ENCODE measurements around the gene DNAJC15. TPM values are rescaled to one million over a fixed set of nuclear protein-coding genes. Genes with fewer than 3 reads are reported as not detected.

The DNAJC15 gene
- total and polyA plus RNA-seq, 11 donors, result 12.8 to 39.2 (median 25.9) TPM

DNA sequence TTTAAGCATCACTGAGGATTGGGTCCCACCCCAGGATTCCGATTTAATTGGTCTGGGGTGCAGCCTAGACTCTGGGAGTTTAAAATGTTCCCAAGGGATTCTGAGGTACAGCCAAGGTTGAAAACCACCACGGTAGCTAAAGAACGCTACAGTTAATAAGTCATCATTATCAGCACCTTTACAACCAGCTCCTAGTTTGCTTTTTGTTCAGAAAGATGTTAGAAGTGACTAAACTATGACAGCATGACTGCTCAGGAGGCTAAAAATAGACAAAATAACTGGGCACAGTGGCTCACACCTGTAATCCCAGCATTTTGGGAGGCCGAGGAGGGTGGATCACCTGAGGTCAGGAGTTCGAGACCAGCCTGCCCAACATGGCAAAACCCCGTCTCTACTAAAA, 19.7 kb upstream of the DNAJC15 start:
- Histone ChIP-seq H3K27me3 (no peaks in the 10 kb centered on the region), H3K4me1 (peaks cover 0 to 10% (median 0%) of the 10 kb centered on the region in 12 donors), H3K27ac (no peak overlapping the region), H3K36me3 (no peaks in the 10 kb centered on the region), H3K9me3 (peaks cover 0 to 3% (median 0%) of the 10 kb centered on the region in 12 donors), H3K4me3 (no peak overlapping the region)
- TF ChIP-seq, protein P1, sequence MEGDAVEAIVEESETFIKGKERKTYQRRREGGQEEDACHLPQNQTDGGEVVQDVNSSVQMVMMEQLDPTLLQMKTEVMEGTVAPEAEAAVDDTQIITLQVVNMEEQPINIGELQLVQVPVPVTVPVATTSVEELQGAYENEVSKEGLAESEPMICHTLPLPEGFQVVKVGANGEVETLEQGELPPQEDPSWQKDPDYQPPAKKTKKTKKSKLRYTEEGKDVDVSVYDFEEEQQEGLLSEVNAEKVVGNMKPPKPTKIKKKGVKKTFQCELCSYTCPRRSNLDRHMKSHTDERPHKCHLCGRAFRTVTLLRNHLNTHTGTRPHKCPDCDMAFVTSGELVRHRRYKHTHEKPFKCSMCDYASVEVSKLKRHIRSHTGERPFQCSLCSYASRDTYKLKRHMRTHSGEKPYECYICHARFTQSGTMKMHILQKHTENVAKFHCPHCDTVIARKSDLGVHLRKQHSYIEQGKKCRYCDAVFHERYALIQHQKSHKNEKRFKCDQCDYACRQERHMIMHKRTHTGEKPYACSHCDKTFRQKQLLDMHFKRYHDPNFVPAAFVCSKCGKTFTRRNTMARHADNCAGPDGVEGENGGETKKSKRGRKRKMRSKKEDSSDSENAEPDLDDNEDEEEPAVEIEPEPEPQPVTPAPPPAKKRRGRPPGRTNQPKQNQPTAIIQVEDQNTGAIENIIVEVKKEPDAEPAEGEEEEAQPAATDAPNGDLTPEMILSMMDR (IDR thresholded peaks at IDR 0.05), result no peak
- intact Hi-C loops (cut with DNase I), result no loop called here
- DNase-seq (no peak), ATAC-seq (no peak)
- 93 to 97% (median 96%) methylated on average over 6 of the region's 6 CpGs for WGBS, 4 donors

DNA sequence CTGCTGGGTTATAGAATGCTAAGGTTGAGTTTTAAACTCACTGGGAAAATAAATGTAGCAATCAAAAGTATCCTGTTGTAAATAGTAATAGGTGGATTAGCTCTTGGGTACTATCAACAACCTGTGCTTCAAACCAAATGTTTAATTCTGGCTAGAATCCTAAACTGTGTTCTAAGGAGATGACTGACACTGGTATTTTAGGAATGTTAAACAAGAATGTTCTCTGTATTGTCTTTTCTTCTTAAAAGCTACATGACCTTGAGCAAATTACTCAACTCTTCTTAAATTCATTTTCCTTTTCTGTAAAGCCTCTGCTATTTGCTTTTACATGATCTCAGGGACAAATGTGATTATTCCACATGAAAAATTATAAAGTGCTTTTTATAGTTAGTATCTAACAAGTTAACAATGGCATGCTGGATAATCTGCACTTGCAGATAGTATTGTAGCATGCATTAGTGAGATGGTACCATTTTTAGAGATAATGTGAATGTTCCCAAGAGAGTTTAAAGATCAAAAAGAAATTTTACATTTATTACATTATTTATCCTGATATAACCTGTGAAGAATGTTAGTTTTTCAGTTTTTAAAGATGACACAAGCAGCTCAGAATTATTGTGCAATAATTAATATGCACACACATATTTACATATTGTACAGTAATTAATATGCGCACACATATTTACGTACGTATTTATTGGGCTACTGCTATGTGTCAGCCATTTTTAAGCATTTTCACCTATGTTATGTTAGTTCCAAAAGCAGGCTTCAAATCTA, 17.7 kb upstream of the DNAJC15 start:
- Histone ChIP-seq H3K4me3 (no peak overlapping the region), H3K27ac (no peak overlapping the region), H3K9me3 (peaks cover 0 to 3% (median 0%) of the 10 kb centered on the region in 12 donors), H3K36me3 (no peaks in the 10 kb centered on the region), H3K4me1 (peaks cover 0 to 10% (median 0%) of the 10 kb centered on the region in 12 donors), H3K27me3 (no peaks in the 10 kb centered on the region)
- no peak for ATAC-seq
- no peak for DNase-seq
- TF ChIP-seq, protein P1 (IDR thresholded peaks at IDR 0.05), result no peak
- TF ChIP-seq POLR2A (IDR thresholded peaks at IDR 0.05), result no peak
- WGBS, 4 donors, result 96 to 98% (median 96%) methylated on average over 3 of the region's 3 CpGs
- intact Hi-C loops (cut with DNase I), result no loop called here

- no peak for ATAC-seq
- DNase-seq, result no peak
- intact Hi-C loops (cut with DNase I), result no loop called here
- Histone ChIP-seq H3K27me3 (no peaks in the 10 kb centered on the region), H3K36me3 (no peaks in the 10 kb centered on the region), H3K4me3 (no peak overlapping the region), H3K9me3 (peaks cover 0 to 3% (median 0%) of the 10 kb centered on the region in 12 donors), H3K27ac (no peak overlapping the region), H3K4me1 (peaks cover 0 to 10% (median 0%) of the 10 kb centered on the region in 12 donors)
- WGBS, 4 donors, result 64 to 69% (median 68%) methylated on average over 3 of the region's 3 CpGs
- TF ChIP-seq, protein P1 (IDR thresholded peaks at IDR 0.05), result no peak
- no peak for TF ChIP-seq POLR2A (IDR thresholded peaks at IDR 0.05)
Observed at GRCh38 chr13:43006893-43007631, 16.3 kb upstream of the DNAJC15 start.

DNA sequence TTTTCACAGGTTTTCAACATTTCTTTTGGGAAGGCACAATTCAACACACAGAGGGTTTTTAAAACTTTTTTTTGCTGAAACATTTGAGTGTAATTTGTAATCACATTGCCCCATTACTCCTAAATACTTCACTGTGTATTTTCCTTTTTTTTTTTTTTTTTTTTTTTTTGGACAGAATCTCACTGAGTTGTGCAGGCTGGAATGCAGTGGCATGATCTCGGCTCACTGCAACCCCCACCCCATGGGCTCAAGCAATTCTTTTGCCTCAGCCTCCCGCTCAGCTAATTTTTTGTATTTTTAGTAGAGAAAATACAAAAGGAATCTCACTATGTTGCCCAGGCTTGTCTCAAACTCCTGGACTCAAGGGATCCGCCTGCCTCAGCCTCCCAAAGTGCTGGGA, 14.8 kb upstream of the DNAJC15 start:
- WGBS, 4 donors, result 87 to 93% (median 90%) methylated on average over 3 of the region's 3 CpGs
- TF ChIP-seq, protein P1 (IDR thresholded peaks at IDR 0.05), result no peak
- no peak for TF ChIP-seq POLR2A (IDR thresholded peaks at IDR 0.05)
- peaks cover 0 to 10% (median 0%) of the 10 kb centered on the region in 12 donors for H3K4me1 ChIP-seq
- no peaks in the 10 kb centered on the region for H3K27me3 ChIP-seq
- ATAC-seq (no peak), DNase-seq (no peak)
- H3K4me3 ChIP-seq, result no peak overlapping the region
- H3K9me3 ChIP-seq, result no peaks in the 10 kb centered on the region
- H3K36me3 ChIP-seq, result no peaks in the 10 kb centered on the region
- H3K27ac ChIP-seq, result no peak overlapping the region
- intact Hi-C loops (cut with DNase I), result no loop called here

All from heart left ventricle (tissue), 16 donors.